H1 (cell line): ENCODE data around the gene RSKR. TPM values are rescaled to one million over a fixed set of nuclear protein-coding genes. Genes with fewer than 3 reads are reported as not detected.

Experiments used
- ATF2 ChIP-seq: IDR thresholded peaks from 2 replicates; pipeline ENCODE4 v1.6.1; 2012; ENCODE audit warnings: low read length, inconsistent platforms
- polyA plus RNA-seq, 7 experiments: library from polyadenylated mRNA; depleted of rRNA in 3 of 7; stranded (reverse) in 5 of 7; unstranded in 2 of 7; fragments of >200 nt in 5 of 7; fragments of 200-250 nt in 2 of 7; gene quantifications; 1 replicate in 5 of 7; 2 replicates in 1 of 7; 4 replicates in 1 of 7; pipeline versions ENCODE4 v1.2.1 to v1.2.3, GENCODE V29; 2011 to 2013; ENCODE audit warnings: missing spikeins in 2 of 7, mixed read lengths in 2 of 7
- total RNA-seq: library from RNA; stranded (reverse); fragmentation: NEBNext Ultra II Directional; extraction: Animal tissue kit (Norgen Biotek cat#: 25700); gene quantifications from 2 replicates; pipeline ENCODE4 v1.2.1, GENCODE V29; 2021

Gene RSKR
- total and polyA plus RNA-seq, 2 of the 8 experiments (the other 6 are each of a cell fraction or from before 2014, with no cell fraction given): 24.1 to 28.5 TPM

DNA sequence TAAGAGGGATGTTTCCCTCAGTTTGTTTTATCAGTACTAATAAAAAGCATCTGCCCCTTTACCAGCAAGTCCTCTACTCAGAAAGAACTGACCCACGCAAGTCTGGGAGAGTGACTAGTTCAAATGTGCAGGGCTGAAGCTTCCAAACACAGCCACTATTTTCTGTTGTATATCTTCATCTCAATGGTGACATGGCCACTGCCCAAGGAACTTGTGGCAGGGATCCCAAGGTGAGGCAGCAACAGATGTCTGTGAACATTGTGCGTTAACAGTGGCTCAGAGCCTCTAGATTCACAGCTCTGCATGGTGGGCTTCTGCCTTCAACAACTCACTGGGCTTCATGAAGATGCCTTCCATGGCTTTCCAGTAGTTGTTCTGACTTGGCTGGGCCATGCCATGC lies 34.7 kb upstream of the RSKR start (continued):
- TF ChIP-seq ATF2: no peak
